ENCODE results near the gene XPC.

Gene XPC

DNA sequence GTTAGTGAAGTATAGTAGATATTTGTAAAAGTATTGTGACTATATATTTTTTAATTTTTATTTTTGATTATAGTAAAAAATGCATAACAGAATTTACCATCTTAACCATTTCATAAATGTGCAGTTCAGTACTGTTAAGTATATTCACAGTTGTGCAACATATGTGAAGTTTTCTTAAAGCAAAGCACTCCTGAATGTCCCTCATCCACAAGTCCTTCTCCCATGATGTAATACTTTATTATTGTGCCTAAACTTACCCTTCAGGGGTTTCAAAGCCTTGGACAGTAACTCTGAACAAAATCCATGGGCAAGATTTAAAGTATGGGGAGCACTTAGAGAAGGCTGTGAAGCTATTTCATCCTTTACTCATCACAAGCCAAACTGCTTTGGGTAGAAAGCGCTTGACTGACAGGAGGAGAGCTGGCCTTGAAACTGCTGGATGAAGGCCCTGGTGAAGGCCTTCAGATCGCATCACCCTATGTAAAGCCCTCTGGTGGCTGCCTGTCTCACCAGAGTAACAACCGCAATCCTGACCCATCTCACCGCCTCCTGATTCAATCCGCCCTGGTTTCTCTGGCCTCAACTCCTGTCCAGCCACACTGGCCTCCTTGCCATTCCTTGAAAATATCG is 28.3 kb upstream of the XPC start:
- DNase-seq = no peak

- no peak for DNase-seq
Measured at GRCh38 chr3:14204515-14205284, 26.3 kb upstream of the XPC start.

DNA sequence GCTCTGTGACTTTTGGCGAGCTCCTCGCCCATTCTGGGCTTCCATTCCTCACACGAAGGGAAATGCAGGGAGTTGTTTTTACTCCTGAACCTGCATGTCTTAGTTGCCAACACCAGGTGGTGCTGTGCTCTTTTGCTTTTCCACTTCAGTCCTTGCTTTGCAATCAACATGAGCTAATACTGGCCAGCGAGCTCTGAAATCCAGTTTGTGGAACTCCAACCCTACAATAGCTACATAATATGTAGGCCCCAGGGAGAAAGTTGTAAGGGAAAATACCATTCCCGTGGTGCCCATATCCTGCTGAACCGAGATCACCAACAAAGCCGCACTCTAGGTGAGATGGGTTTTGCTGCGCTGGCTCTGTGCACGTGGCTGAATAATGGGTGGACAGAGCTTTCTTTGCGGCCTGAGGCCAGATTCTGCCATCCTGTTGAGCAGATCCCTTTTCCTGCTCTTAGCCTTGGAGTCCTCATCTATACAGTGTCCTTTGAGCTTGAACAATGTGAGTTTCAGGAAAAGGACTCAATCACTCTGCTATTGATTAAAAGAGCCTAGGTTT is 25.2 kb upstream of the XPC start:
- peak; percentile 41 for DNase-seq

DNA sequence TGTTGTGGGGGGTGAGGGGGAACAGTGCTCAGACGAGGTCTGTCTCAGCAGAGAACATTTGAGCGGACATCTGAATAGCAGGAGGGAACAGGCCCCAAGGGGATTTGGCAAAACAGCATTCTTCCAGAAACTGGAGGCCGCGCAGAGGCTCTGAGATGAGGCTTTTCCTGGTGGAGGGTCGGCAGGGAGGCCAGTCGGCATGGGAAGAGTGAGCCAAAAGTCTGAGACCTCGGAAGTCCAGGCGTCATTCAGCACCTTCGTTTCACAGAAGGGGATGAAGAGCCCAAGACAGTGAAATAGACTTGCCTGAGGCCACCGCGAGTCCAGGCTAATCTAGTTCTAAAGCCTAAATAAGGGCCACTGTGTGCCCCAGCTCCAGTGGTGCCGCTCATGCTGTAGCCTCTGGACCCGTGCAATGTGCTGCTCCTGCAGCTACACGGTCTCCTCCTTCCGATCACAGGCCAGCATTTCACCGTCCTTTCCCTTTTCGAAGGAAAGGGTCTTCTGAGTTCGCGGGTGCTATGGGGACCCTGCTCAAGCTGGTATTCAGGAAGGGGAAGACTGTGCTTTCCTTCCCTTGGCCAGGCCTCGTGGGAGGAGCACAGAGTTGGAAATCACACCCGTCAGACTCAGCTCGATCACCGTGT is 24.6 kb upstream of the XPC start:
- DNase-seq = no peak

DNA sequence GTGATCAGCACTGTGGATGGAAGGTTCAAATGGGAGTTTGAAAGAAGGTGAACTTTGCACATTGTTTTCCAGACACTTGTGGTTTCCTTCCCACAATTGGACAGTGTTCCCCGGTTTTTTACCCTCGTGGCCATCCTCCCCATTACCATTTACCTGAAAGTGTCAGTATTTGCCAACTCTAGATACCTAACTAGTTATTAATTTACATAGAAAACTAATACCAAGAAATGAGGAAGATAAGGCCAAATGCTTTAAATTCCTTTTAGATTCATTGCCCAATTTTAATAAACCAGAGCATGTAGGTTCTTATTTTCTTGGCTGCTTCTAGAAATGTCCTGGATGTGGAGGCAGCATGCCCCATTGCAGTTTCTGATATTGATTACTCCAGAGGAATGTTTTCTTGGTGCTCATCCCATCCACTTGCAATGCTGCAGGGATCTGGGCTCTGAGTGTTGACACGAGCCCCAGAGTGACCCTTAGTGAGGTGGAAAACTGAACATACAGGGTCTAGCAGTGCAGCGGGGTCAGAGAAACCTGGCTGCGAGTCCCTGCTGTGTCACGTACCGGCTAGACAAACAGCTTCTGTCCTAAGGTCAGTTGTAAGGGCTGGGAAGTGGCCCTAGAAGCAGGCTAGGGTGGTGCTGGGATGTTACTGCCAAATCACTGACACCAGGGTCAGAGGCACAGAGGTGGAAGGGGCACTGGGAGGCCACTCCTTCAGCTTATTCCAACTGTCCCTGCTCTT is 23.7 kb upstream of the XPC start:
- no peak for DNase-seq

DNA sequence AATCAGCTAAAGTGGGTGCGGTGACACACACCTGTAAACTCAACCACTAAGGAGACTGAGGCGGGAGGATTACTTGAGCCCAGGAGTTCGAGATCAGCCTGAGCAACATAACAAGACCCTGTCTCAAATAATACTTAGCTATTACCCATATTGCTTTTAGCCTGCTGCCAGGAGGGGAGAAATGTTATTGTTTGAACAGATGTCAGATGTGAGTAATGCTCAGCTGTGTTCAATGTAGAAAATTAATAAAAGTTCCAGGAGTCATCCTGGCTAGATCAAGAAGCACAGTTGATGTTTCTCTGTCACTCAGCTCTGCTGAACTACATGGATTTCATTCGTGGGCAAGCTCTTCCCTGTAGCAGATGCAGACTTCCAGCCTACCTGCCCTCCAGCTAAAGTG is 22.4 kb upstream of the XPC start:
- DNase-seq = no peak

DNA sequence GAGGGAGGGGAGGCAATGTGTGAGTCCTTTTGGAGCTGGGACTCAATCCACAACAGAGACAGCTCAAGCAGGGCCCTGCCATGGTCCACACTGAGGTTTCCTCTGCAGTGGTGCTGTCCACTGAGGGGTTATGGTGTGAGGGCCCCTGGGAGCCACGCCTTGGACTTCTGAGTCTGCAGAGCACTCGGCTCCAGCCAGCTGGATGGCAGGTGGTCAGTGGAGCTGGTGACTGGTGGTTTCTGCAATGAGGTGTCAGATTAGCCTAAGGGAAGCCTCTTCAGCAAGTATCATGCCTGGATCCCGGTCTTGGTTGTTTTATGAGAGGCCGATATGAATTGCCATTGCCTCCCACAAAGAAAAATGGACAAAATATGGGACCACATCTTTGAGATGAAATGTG is 21.9 kb upstream of the XPC start:
- DNase-seq = no peak

GRCh38 chr3:14199641-14200040 is 21.2 kb upstream of the XPC start:
- DNase-seq = no peak

DNA sequence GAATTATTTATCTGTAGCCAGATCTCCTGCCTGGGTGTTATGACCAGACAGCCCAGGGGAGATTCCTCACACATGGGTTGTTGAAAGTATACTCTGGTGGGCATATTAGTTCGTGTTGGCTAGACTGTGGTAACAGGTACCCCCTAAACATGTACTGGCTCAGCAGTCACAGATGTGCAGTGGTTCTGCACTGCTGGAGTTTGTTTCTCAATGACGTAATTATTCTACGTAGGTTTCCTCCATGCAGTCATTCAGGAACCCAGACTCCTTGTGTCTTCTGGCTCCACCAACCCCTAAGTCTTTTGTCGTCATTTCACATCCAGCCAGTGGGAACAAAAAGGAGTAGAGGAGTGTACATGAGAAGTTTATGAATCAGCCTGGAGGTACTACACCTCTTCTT is 16.5 kb upstream of the XPC start:
- DNase-seq = no peak

DNA sequence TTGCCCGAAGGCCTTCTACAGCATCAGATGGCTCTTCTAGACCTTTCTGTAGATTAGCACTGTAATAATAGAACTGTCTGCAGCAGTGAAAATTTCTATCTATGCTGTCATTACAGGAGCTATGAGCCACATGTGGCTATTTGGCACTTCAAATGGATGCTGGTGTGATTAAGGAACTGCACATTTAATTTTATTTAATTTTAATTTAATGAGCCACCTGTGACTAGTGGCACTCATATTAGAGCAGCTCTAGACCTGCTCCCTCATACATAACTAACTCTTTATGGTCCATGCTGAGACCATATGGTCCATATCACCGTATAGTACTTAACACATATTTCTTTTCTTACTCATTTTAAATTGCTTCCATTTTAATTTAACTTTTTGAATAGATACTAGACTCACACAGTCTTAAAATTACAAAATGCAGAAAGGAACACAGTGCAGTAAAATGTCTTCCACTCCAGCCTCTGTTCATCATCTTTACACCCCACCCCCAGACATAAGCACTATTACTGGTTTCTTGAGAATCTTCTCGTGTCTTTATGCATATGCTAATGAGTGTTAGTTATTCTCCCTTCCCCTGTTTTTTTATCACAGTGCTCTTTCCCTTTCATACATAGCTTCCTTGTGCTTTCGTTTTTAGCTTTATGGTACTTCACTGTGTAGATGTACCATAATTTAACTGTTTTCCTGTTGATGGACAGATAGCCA is 9.8 kb upstream of the XPC start:
- DNase-seq = no peak

- DNase-seq = no peak
Measured at GRCh38 chr3:14186854-14187458, 8.6 kb upstream of the XPC start.

GRCh38 chr3:14183015-14183577 is 4.7 kb upstream of the XPC start:
- DNase-seq = no peak

- DNase-seq = no peak
Measured at GRCh38 chr3:14181253-14181652, 2.9 kb upstream of the XPC start.

DNA sequence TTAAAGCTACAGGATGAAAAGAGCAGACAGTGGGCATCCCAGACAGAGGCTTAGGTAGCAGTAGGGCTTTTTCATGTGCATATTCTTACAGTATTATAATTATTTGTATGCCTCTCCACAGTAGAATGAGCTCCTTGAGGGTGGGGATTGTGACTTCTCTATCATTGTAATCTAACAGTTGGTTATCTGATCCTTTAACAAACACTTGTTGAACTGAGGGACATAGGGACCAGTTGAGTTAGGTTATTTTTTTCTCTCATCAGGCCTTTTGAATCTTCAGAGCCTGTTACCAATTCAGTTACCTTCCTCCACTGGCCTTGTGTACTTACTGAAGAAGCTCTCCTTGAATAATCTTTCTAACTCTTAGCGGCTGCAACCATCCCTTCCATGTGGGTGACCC is 1.4 kb upstream of the XPC start:
- DNase-seq = no peak

GRCh38 chr3:14179114-14179465 is 689 bp upstream of the XPC start:
- no peak for DNase-seq

GRCh38 chr3:14177580-14178246 is 688 bp downstream of the XPC start:
- DNase-seq = no peak

DNA sequence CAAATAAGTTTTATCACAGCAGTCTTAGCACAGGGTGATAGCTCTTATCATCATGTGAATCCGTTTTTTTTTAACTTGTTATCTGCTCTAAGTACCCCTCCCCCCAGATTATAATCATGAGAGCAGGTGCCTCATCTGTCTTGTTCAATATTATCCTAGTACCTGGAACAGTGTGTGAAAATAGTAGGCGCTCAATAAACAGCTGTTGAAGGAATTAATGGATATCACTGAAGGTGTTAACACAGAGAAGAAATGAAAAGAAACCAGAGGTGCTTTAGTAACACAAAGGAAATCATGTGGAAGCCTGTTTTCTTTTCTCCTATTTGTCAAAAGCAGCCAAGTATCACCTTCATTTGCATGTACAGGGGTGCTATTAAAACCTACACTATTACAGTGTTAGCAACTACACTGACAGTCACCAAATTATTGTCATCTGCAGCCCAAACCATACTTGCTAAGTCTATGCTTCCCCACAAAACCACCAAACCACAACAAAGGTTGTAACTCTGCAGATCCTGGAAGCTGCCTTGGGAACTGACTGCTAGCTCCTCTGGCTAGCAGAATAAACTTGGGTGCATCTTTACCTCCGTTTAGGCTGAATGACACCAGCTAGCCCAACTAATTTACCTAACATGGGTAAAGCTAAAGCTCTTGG is 2.9 kb downstream of the XPC start:
- DNase-seq = no peak

DNA sequence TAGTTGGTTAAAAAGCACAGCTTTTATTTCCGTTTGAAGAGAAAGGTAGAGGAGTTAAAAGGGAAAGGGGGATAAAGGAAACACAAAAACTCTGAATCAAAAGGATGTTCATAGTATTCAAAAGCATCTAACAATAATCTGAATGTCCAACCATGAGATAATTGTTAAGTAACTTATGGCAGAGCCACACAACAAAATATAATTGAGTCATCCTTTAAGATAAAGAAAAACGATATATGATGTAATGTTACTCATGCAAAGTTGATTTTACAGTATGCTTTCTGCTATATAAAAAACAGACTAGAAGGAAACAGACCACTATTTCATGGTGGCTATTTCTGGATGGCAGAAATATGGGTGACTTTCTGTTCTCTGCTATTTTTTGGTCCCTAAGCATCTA is 3.9 kb downstream of the XPC start:
- no peak for DNase-seq

GRCh38 chr3:14172496-14172895 is 5.9 kb downstream of the XPC start:
- DNase-seq = no peak

DNA sequence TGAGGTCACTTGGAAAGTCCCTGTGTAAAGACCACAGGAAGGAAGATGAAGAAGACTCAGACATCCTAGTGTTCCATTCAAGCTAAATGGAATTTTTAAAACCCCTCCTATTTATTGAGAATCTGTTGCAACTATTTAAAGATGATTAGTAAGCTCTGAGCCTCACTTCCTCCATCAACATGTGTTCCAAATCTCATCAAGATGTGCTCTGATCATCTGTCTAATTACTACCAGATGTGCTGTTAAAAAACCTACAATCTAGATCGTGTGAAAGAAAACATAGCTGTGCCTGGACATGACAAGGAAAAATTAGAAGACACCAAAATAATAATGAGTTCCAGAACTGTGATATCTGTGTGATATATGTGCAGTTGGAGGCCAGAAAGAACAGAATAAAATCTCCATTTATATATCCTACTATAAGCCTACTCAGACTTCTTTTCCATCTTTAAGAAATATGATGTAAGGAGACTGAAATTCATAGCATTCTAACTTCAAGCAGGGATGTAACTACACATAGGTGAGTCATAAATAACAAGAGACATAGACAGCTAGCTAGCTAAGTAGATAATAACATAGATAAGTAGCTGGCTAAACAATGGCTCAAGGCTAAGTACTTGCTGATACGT is 7.8 kb downstream of the XPC start:
- DNase-seq = no peak

Measured in NCI-H774 (cell line).